ENCODE data around the gene SPRYD3.
"Not testable (repeated sequence)": the region's sequence is repeated elsewhere in the genome, so short reads cannot be mapped to it uniquely, and the experiment has no call there.

DNA sequence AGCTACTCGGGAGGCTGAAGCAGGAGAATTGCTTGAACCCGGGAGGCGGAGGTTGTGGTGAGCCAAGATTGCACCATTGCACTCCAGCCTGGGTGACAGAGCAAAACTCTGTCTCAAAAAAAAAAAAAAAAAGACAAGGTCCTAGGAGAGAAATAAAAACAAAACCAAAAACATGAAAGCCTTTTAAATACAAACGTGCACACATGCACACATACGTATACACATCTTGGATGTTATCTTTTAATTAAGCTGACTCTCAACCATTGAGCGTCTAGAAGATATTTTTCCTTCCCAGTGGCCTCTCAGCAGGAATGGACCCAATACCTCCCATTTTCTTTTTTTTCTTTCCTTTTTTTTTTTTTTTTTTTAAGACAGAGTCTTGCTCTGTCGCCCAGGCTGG is 33.2 kb upstream of the SPRYD3 start:
- TF ChIP-seq CTCF (IDR thresholded peaks at IDR 0.05; ENCODE audit: insufficient read depth, low read depth, low read length); EZH2 (IDR thresholded peaks at IDR 0.05; ENCODE audit: insufficient read depth, low read length): not testable (repeated sequence)

Data from astrocyte (in vitro differentiated cells and primary cell).